ENCODE data around the gene OTOP2. TPM values are rescaled to one million over a fixed set of nuclear protein-coding genes. Genes with fewer than 3 reads are reported as not detected.

Gene OTOP2
- polyA plus RNA-seq, 1 experiment, result not detected

DNA sequence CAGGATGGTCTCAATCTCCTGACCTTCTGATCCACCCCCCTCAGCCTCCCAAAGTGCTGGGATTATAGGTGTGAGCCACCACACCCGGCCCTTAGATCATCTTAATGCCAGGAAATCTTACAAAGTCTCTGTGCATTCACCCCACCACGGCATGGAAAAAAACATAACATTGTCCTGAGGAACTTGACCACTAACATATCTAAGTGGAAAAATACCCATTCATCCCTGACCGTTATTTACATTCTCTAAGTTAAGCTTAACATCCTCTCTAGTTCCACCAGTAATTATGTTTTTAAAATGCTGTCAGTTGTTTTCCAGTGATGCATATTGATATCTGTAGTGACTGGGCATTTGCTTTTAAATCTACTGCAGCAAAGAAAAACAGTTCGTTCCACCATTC, 51.9 kb downstream of the OTOP2 start:
- peaks cover 31% of the 10 kb centered on the region for H3K27me3 ChIP-seq (ENCODE audit: control insufficient read depth, insufficient read depth, low read length)
- no peak for DNase-seq (ENCODE audit: low read depth, low spot score)
- H3K9me3 ChIP-seq (ENCODE audit: control insufficient read depth, insufficient read depth, low read length), result no peaks in the 10 kb centered on the region; the same call in 1 of the 2 replicates
- POLR2A ChIA-PET, result no interaction called here
- no peak for TF ChIP-seq CTCF (IDR thresholded peaks at IDR 0.05; ENCODE audit: low read depth, low read length)
- no peak overlapping the region for H3K4me3 ChIP-seq (ENCODE audit: low read depth, low read length)
- H3K27ac ChIP-seq (ENCODE audit: low read depth, low read length), result no peak overlapping the region
- CTCF ChIA-PET, result interaction anchor here (1.0 to 1.6 kb wide), 4 partner anchors 10 to 16 kb away, joined by 3 to 6 read pairs (median 3); no protein-coding TSS in a partner anchor

GRCh38 chr17:74977802-74978201, 53.7 kb downstream of the OTOP2 start:
- no peak for DNase-seq (ENCODE audit: low read depth, low spot score)
- H3K27ac ChIP-seq (ENCODE audit: low read depth, low read length), result no peak overlapping the region
- H3K4me3 ChIP-seq (ENCODE audit: low read depth, low read length), result no peak overlapping the region
- ChIA-PET POLR2A (no interaction called here), CTCF (interaction anchor here (1.3 kb wide), 1 partner anchor 11 kb away, joined by 3 read pairs; no protein-coding TSS in a partner anchor)
- no peaks in the 10 kb centered on the region; the same call in 1 of the 2 replicates for H3K9me3 ChIP-seq (ENCODE audit: control insufficient read depth, insufficient read depth, low read length)
- TF ChIP-seq CTCF (IDR thresholded peaks at IDR 0.05; ENCODE audit: low read depth, low read length), result no peak
- H3K27me3 ChIP-seq (ENCODE audit: control insufficient read depth, insufficient read depth, low read length), result peaks cover 15% of the 10 kb centered on the region

DNA sequence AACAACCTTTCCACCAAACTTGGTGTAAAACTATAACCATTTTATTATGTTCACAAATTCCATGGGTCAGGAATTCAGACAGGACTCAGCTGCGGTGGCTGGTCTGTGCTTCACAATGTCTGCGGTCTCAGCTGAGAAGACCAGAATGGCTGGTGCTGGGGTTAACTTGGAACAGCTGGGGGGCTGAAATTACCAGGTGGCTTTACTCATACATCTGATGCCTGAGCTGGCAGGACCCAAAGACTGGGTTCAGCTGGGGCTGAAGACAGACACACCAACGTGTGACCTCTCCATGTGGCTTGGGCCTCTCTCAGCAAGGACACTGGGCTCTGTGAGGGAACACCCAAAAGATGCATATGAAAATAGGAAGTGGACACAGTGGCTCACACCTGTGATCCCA, 54.2 kb downstream of the OTOP2 start:
- Histone ChIP-seq H3K4me3 (ENCODE audit: low read depth, low read length) (no peak overlapping the region), H3K27ac (ENCODE audit: low read depth, low read length) (no peak overlapping the region), H3K27me3 (ENCODE audit: control insufficient read depth, insufficient read depth, low read length) (peaks cover 11% of the 10 kb centered on the region), H3K9me3 (ENCODE audit: control insufficient read depth, insufficient read depth, low read length) (no peaks in the 10 kb centered on the region)
- no peak for TF ChIP-seq CTCF (IDR thresholded peaks at IDR 0.05; ENCODE audit: low read depth, low read length)
- DNase-seq (ENCODE audit: low read depth, low spot score), result no peak
- ChIA-PET CTCF (interaction anchor here (1.3 kb wide), 1 partner anchor 10 kb away, joined by 3 read pairs; no protein-coding TSS in a partner anchor), POLR2A (no interaction called here)

GRCh38 chr17:74979408-74980146, 55.5 kb downstream of the OTOP2 start:
- CTCF ChIA-PET, result interaction anchor here (1.0 kb wide), 1 partner anchor 134 kb away, joined by 3 read pairs; no protein-coding TSS in a partner anchor
- no peak overlapping the region for H3K27ac ChIP-seq (ENCODE audit: low read depth, low read length)

More at GRCh38 chr17:74979408-74980146, 55.5 kb downstream of the OTOP2 start:
- DNase-seq (ENCODE audit: low read depth, low spot score), result no peak
- Histone ChIP-seq H3K9me3 (ENCODE audit: control insufficient read depth, insufficient read depth, low read length) (no peaks in the 10 kb centered on the region), H3K27me3 (ENCODE audit: control insufficient read depth, insufficient read depth, low read length) (peaks cover 7% of the 10 kb centered on the region), H3K4me3 (ENCODE audit: low read depth, low read length) (no peak overlapping the region)
- POLR2A ChIA-PET, result interaction anchor here (0.6 kb wide), 1 partner anchor 33 kb away, joined by 3 read pairs; no protein-coding TSS in a partner anchor
- TF ChIP-seq CTCF (IDR thresholded peaks at IDR 0.05; ENCODE audit: low read depth, low read length), result no peak
